ENCODE measurements around the gene BANK1.
A peak's percentile ranks its signal among the peaks of the same experiment; 100 is the strongest.

Gene BANK1

GRCh38 chr4:101953949-101954348 is 163.4 kb downstream of the BANK1 start:
- H3K27me3 Mint-ChIP-seq (ENCODE audit: low read depth) = no peaks in the 10 kb centered on the region
- no peak overlapping the region for H3K4me3 Mint-ChIP-seq
- H3K4me1 Mint-ChIP-seq = peaks cover 19% of the 10 kb centered on the region
- H3K9me3 Mint-ChIP-seq = no peaks in the 10 kb centered on the region
- H3K36me3 Mint-ChIP-seq (ENCODE audit: low read depth) = no peaks in the 10 kb centered on the region
- peak overlapping the region in 2 of 3 experiments; percentile 21 to 31 for H3K27ac Mint-ChIP-seq
- no peak for TF ChIP-seq CTCF (IDR thresholded peaks at IDR 0.05; ENCODE audit: unreplicated experiment in 3 of 3)

GRCh38 chr4:101954351-101954750 is 163.8 kb downstream of the BANK1 start:
- no peak overlapping the region for H3K4me3 Mint-ChIP-seq
- H3K9me3 Mint-ChIP-seq = no peaks in the 10 kb centered on the region
- no peak for TF ChIP-seq CTCF (IDR thresholded peaks at IDR 0.05; ENCODE audit: unreplicated experiment in 3 of 3)
- no peaks in the 10 kb centered on the region for H3K36me3 Mint-ChIP-seq (ENCODE audit: low read depth)
- H3K27ac Mint-ChIP-seq = peak overlapping the region in 2 of 3 experiments; percentile 21 to 31
- peaks cover 19% of the 10 kb centered on the region for H3K4me1 Mint-ChIP-seq
- no peaks in the 10 kb centered on the region for H3K27me3 Mint-ChIP-seq (ENCODE audit: low read depth)

GRCh38 chr4:101954975-101955678 is 164.6 kb downstream of the BANK1 start:
- no peak for TF ChIP-seq CTCF (IDR thresholded peaks at IDR 0.05; ENCODE audit: unreplicated experiment in 3 of 3)
- Mint-ChIP-seq H3K4me3 (no peak overlapping the region), H3K9me3 (no peaks in the 10 kb centered on the region), H3K4me1 (peaks cover 19% of the 10 kb centered on the region), H3K27me3 (ENCODE audit: low read depth) (no peaks in the 10 kb centered on the region), H3K36me3 (ENCODE audit: low read depth) (no peaks in the 10 kb centered on the region), H3K27ac (peak overlapping the region in 1 of 3 experiments; percentile 61)

- Mint-ChIP-seq H3K27me3 (ENCODE audit: low read depth) (no peaks in the 10 kb centered on the region), H3K4me3 (no peak overlapping the region), H3K9me3 (no peaks in the 10 kb centered on the region), H3K4me1 (peaks cover 19% of the 10 kb centered on the region), H3K36me3 (ENCODE audit: low read depth) (no peaks in the 10 kb centered on the region), H3K27ac (no peak overlapping the region)
- TF ChIP-seq CTCF (IDR thresholded peaks at IDR 0.05; ENCODE audit: unreplicated experiment in 3 of 3) = no peak
Measured at GRCh38 chr4:101956068-101956825, 165.7 kb downstream of the BANK1 start.

- no peaks in the 10 kb centered on the region for H3K36me3 Mint-ChIP-seq (ENCODE audit: low read depth)
- no peak overlapping the region for H3K4me3 Mint-ChIP-seq
- no peaks in the 10 kb centered on the region for H3K27me3 Mint-ChIP-seq (ENCODE audit: low read depth)
- H3K9me3 Mint-ChIP-seq = no peaks in the 10 kb centered on the region
- no peak for TF ChIP-seq CTCF (IDR thresholded peaks at IDR 0.05; ENCODE audit: unreplicated experiment in 3 of 3)
- no peak overlapping the region for H3K27ac Mint-ChIP-seq
- peaks cover 19% of the 10 kb centered on the region for H3K4me1 Mint-ChIP-seq
Measured at GRCh38 chr4:101958547-101958946, 168.0 kb downstream of the BANK1 start.

Data from nephron (organoid).